Measurements from ENCODE around the gene HSPA1L. TPM values are rescaled to one million over a fixed set of nuclear protein-coding genes. Genes with fewer than 3 reads are reported as not detected.
"Not testable (repeated sequence)": the region's sequence is repeated elsewhere in the genome, so short reads cannot be mapped to it uniquely, and the experiment has no call there.

The HSPA1L gene
- total RNA-seq, 1 donor from 2014 or later = 1.8 TPM

DNA sequence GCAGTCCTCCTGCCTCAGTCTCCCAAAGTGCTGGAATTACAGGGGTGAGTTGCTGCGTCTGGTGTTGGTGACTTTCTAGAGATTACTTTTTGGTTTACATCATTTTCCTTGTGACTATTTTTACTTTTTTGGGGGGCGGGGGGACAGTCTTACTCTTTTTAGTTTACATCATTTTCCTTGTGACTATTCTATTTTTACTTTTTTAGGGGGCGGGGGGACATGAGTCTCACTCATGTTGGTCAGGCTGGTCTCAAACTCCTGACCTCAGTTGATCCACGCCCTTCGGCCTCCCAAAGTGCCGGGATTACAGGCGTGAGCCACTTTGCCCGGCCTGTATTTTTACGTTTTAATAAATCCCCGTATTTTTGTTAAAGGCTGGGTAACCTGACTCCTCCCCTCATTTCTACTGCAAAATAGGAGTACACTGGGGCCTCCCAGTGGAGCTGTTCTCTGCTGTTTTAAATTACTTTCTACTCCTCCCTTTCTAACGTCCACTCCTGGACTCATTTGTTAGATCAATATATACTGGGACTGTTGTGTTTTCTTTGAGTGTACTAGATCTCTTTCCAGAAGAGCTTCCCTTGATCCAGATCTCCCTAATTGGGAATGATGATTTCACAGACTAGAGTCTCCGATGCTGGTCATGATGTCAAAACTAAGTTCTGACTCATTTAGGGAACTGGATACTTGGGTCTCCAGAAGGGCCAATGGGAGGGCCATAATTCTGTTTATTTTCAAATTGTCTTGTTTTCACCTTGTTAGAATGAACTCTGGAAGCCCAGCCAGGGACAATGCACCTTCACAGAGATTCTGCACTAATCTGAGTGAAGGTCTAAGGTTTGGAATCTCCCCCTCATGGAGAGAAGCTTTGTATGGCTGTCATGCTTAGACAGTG lies 21.6 kb upstream of the HSPA1L start:
- DNase-seq = no peak

DNA sequence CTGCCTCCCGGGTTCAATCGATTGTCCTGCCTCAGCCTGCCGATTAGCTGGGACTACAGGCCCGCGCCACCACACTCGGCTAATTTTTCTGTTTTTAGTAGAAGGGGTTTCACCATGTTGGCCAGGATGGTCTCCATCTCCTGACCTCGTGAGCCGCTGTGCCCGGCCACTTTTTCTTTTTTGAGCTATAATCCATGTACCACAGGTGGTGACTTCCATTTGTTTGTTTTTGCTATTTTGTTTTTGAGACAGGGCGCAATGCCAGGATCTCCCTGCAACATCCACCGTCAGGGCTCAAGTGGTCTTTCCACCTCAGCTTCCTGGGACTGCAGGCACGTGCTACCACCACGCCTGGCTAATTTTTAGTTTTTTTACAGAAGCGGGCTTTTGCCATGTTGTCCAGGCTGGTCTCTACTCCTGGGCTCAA lies 21.0 kb upstream of the HSPA1L start:
- DNase-seq = no peak

DNA sequence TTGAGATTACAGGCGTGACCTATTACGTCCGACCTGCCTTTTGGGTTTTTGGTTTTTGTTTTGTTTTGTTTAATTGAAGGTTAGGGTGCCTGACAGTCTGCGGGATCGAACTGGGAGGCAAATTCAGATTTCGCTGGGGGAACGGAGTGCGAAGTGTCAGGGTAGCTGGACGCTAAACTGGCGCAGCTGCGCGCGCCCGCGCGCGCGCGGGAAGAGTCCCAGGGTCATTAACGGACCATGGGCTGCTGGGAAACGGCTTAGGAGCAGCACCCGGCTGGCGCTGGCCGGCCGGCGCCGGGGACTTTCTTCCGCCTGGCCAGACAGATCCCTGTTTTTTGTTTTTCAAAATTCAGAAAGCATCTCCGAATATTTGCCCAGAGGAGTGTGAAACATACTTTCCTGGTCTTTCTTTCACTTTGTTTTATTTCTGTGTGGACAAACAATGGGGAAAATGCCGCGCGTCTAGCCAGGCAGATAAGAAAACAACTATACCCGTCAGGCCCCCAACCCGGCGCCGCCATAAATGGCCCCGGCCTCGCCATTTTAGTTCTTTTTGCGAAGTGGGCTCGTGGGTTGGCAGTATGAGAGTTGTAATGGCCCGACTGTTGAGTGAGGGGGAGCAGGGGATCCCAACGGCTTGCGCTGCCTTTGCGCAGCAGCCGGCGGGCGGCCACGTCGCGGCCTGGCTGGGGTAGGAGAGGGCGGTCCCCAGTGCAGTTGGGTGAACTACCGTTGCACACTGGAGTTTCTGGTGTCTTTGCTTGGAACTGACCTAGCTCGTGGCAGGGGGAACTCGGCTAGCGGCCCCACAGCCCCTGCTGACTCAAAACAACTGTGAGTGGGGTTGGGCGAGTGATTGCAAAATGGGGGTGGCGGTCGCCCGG lies 19.5 kb upstream of the HSPA1L start:
- peak; percentile 89 for DNase-seq

DNA sequence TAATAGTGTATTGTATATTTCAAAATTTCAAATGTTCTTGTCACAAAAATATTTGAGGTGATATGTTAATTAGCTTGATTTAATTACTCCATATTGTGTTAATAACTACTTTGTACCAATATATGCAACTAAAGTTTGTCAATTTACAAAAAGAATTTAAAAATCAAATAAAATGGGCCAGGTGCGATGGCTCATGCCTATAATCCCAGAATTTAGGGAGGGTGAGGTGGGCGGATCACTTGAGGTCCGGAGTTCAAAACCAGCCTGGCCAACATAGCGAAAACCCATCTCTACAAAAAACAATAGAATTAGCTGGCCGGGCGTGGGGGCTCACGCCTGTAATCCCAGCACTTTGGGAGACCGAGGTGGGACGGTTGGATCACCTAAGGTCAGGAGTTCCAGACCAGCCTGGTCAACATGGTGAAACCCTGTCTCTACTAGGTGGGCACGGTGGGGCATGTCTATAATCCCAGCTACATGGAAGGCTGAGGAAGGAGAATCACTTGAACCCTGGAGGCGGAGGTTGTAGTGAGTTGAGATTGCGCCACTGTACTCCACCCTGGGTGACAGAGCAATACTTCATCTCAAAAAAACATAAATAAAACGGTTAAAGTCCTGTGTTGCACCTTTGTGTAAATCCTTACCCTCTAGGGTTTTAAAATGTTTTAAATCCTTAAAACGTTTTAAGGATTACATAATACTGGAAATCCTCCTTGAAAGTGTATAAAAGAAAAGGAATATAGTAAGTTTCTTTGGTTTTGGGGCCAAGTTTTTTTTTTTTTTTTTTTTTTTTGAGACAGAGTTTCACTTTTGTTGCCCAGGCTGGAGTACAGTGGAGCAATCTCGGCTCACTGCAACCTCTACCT lies 16.5 kb upstream of the HSPA1L start:
- DNase-seq = no peak

DNA sequence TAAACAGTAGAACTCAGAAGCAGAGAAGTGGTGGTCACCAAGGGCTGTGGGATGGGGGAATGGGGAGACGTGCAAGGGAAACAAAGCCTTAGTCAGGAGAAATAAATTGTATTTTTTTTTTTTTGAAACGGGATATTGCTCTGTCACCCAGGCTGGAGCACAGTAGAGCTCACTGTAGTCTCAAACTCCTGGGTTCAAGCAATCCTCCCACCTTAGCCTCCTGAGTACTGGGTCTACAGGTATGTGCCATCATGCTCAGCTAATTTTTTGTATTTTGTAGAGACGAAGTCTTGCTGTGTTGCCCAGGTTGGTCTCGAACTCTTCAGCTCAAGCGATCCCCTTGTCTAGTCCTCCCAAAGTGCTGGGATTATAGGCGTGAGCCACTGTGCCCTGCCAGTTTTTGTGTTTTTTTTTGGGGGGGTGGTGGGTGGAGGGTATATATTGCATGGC lies 15.8 kb upstream of the HSPA1L start:
- DNase-seq = no peak

DNA sequence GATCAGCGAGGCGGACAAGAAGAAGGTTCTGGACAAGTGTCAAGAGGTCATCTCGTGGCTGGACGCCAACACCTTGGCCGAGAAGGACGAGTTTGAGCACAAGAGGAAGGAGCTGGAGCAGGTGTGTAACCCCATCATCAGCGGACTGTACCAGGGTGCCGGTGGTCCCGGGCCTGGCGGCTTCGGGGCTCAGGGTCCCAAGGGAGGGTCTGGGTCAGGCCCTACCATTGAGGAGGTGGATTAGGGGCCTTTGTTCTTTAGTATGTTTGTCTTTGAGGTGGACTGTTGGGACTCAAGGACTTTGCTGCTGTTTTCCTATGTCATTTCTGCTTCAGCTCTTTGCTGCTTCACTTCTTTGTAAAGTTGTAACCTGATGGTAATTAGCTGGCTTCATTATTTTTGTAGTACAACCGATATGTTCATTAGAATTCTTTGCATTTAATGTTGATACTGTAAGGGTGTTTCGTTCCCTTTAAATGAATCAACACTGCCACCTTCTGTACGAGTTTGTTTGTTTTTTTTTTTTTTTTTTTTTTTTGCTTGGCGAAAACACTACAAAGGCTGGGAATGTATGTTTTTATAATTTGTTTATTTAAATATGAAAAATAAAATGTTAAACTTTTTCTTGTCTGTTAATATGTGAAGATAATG lies 14.7 kb upstream of the HSPA1L start:
- DNase-seq = peak; percentile 55

DNA sequence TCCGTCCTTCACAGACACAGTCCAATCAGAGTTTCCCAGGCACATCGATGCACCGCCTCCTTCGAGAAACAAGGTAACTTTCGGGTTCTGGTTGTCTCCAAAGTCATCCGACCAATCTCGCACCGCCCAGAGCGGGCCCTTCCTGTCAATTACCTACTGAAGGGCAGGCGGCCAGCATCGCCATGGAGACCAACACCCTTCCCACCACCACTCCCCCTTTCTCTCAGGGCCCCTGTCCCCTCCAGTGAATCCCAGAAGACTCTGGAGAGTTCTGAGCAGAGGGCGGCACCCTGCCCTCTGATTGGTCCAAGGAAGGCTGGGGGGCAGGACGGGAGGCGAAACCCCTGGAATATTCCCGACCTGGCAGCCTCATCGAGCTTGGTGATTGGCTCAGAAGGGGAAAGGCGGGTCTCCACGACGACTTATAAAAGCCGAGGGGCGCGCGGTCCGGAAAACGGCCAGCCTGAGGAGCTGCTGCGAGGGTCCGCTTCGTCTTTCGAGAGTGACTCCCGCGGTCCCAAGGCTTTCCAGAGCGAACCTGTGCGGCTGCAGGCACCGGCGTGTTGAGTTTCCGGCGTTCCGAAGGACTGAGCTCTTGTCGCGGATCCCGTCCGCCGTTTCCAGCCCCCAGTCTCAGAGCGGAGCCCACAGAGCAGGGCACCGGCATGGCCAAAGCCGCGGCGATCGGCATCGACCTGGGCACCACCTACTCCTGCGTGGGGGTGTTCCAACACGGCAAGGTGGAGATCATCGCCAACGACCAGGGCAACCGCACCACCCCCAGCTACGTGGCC lies 12.4 kb upstream of the HSPA1L start, which contains the start of gene HSPA1B:
TSS of gene HSPA1B (plus strand) at position 453 of the 794 bp plus-strand sequence. CDS start at position 666, 213 bp downstream.
- peak; percentile 100 for DNase-seq

DNA sequence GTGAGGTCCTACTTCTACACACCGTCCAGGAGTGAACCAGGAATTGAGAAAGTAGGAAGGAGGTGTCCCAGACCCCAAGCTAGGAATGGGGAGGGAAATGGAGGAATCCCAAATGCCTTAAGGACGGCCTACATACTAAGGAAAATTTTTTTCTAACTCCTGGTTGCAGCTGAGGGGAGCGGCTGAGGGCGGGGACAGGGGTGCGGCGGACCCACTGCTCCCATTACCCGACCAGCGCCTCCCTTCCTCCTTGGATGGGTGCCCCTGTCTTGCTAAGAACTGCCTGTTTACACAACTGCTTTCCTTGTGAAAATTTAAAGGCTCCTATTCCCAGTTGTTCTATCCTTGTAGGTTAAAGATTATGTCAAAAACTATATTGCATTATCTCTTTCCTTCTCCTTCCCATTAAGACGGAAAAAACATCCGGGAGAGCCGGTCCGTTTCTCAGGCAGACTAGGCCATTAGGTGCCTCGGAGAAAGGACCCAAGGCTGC lies 11.8 kb upstream of the HSPA1L start:
- DNase-seq = no peak

DNA sequence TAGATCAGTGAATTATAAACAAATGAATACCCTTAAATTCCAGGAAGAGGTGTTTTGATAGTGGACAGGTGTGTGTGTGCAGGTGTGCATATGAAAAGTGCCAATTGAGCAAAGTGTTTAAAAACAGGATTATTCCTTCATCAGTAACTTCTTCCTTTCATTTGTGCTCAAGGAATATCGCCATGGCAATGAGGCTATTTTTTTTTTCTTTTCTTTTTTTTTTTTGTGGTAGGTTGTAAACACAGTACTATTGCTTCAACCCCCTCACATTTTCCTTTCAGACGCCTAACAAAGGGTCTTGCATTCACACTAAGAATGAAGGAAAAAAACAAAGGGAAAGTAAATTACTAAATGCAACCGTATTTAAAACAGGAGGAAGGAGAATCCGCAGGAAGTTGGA lies 10.5 kb upstream of the HSPA1L start:
- no peak for DNase-seq

DNA sequence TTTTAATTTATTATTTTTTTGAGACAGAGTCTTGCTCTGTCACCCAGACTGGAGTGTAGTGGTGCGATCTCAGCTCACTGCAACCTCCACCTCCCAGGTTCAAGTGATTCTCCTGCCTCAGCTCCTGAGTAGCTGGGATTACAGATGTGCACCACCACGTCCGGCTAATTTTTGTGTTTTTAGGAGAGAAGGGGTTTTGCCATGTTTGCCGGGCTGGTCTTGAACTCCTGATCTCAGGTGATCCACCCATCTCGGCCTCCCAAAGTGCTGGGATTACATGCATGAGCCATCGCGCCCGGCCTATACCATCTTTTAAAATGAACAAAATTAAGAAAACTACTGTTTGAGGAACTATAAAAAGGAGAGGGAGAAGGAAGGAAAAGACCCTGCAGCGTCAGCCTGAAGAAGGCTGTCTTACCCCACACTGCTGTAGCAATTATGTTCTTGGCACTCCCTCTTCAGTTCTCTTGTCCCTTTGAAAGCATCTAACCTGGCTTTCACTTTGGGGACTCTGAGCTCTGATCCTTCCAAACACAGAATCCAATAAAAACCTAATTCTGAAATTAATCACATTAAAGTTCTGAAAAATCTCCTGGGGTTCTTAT lies 8.6 kb upstream of the HSPA1L start:
- DNase-seq = not testable (repeated sequence)

DNA sequence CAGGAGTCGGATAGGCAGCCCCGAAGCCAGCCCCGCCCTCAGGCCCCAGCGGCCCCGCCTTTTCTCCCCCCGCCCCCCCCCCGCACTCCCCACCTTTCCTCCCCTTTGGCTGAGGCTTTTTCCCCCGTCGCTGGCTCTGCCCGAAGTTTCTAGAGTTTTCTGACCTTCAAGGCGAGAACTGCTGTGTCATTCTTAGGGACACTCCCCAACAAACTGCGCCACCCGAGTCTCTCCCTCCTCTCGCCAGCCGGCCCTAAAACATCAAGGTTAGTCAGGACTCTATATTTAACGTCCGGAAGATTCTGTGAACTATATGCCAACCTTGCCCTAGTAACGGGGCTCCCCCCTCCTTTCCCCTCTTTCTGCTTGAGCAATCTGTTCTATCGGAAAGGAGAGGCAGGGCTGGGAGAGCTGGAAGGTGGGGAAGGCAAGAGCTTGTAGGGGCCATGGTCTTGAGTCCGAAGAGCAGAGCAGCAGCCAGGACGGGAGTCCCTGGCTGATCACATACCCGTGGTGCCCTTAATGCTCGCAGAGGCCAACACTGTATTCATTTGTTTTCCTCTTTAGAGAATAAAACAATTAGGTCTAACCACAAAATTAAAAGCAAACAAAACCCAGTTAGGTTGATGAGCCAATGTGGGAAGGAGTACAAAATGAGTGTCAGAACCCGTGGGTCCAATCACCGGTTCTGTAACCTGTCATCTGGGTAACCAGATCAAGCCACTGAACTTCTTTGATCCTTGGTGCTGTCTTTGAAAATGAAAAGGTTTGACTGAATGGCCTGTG lies 7.1 kb upstream of the HSPA1L start:
- no peak for DNase-seq

DNA sequence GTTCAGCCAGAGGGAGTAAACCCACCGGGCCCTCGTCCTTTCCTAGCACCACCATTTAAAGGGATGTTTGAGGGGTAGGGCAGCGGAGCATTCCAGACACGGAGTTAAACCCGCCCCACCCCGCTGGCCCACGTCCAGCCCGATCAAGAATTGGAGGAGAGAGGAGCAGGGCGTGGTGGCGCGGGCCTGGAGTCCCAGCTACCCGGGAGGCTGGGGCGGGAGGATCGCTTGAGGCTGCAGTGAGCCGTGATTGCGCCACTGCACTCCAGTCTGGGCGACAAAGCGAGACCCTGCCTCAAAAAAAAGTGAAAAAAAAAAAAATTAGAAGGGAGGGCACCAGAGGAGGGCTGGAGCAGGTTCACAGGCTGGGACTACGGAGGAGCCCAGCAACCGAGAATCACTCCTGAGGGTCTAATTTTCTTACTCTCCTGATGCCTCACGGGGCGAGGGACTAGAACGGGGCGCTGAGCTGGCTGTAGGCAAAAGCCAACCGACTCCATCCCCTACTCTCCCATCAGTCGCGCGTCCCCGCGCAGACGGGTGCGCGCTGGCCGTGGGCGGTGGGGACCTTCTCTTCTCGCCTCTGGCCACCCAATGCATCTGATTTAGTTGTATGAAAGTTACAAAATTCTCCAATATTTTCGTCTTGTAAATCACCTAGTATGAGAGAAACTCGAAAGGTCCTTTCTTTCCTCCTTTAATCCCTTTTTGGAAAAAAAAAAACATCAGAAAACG lies 6.4 kb upstream of the HSPA1L start:
- DNase-seq = no peak

DNA sequence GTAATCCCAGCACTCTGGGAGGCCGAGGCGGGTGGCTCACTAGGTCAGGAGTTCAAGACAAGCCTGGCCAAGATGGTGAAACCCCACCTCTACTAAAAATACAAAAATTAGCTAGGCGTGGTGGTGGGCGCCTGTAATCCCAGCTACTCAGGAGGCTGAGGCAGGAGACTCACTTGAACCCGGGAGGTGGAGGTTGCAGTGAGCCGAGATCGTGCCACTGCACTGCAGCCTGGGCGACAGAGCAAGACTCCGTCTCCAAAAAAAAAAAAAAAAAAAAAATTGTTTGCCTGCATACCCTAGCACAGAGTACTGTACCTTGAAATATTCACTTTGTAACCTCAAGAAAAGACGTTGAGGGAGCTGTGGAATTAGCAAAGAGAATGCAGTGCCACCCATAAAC lies 5.3 kb upstream of the HSPA1L start:
- not testable (repeated sequence) for DNase-seq

DNA sequence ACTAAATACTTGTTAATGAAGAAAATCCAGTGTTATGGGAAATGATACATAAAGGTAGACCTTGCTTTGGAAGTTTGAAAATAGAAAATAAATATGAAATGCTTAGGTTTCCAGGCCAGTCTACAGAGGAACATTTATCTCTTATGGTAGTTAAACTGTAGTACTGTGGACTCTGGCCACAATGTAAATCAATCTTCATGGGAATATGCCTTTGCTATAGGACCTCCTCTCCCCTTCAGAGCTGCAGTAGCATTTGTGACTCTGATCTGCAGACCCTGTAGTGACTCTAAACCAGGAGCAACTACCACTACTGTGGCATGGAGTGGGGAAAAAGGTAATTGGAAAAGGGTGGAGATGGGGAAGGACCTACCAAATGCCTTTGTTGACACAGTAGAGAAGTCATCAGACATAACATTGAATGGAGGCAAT lies 4.8 kb upstream of the HSPA1L start:
- no peak for DNase-seq

DNA sequence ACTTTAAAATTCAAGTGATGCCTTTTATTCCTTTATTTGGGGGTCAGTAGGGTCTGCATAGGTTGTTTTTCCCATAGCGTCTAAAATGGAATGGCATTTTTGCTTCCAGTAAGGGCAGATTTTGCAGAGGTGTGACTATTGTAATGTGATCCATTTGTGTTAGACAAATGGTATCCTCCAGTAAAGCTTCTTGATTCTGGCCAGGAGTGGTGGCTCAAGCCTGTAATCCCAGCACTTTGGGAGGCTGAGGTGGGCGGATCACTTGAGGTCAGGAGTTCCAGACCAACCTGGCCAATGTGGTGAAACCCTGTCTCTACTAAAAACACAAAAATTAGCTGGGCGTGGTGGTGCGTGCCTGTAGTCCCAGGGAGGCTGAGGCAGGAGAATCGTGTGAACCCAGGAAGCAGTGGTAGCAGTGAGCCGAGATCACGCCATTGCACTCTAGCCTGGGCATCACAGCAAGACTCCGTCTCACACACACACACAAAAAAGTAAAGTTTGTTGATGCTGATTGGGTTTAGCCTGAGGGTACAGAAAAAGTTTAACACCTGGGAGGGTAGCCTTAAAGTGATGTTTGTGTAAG lies 2.9 kb upstream of the HSPA1L start:
- DNase-seq = not testable (repeated sequence)

DNA sequence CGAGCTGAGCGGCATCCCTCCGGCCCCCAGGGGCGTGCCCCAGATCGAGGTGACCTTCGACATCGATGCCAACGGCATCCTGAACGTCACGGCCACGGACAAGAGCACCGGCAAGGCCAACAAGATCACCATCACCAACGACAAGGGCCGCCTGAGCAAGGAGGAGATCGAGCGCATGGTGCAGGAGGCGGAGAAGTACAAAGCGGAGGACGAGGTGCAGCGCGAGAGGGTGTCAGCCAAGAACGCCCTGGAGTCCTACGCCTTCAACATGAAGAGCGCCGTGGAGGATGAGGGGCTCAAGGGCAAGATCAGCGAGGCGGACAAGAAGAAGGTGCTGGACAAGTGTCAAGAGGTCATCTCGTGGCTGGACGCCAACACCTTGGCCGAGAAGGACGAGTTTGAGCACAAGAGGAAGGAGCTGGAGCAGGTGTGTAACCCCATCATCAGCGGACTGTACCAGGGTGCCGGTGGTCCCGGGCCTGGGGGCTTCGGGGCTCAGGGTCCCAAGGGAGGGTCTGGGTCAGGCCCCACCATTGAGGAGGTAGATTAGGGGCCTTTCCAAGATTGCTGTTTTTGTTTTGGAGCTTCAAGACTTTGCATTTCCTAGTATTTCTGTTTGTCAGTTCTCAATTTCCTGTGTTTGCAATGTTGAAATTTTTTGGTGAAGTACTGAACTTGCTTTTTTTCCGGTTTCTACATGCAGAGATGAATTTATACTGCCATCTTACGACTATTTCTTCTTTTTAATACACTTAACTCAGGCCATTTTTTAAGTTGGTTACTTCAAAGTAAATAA lies 2.2 kb upstream of the HSPA1L start:
- not testable (repeated sequence) for DNase-seq

DNA sequence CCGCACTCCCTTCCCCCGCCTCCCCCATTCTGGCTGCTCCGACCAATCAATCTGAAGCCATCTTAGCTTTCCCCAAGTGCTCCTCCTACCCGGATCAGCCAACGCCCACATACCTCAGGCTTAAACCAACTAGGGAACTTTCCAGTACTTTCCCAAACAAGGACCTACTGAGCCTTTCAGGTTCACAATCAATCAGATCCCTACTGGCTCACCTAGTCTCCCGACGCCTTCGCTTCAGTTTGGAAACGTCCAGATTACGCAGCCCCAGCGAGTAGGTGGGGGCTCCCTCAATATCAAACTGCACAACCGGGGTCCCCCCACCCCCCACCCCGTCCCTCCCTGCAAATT lies 432 bp downstream of the HSPA1L start:
- DNase-seq = peak; percentile 99
